Kidney (tissue), 14 donors: Measurements from ENCODE around the gene VN1R2. TPM values are rescaled to one million over a fixed set of nuclear protein-coding genes. Genes with fewer than 3 reads are reported as not detected.
A peak's percentile ranks its signal among the peaks of the same experiment; 100 is the strongest.
"Not testable (repeated sequence)": the region's sequence is repeated elsewhere in the genome, so short reads cannot be mapped to it uniquely, and the experiment has no call there.

ENCODE experiments used
- DNase-seq, 5 donors: peaks; one replicate each; pipeline ENCODE4 v3.0.0-alpha.2; 2013 to 2020
- FAIRE-seq: peaks from 2 replicates; lab custom pipeline; 2012; peaks lifted over from hg19 to GRCh38; lab: Jason Lieb, UNC
- H3K27ac ChIP-seq, 2 donors: one replicate each; pipeline ENCODE4 v1.7.0; 2013; ENCODE audit warnings: low read depth in 2 of 2, low read length in 2 of 2, inconsistent platforms in 1 of 2
- H3K27me3 ChIP-seq: one replicate; pipeline ENCODE4 v1.7.1; 2013; ENCODE audit warnings: low read length, inconsistent platforms; ENCODE audit not compliant: control insufficient read depth, insufficient read depth
- H3K36me3 ChIP-seq, 3 donors: one replicate each; pipeline versions ENCODE4 v1.7.0 to v1.7.1; 2013; ENCODE audit warnings: low read length in 3 of 3, control low read depth in 1 of 3, inconsistent platforms in 1 of 3; ENCODE audit not compliant: insufficient read depth in 3 of 3, control insufficient read depth in 2 of 3
- H3K4me1 ChIP-seq, 3 donors: one replicate each; pipeline versions ENCODE4 v1.7.0 to v1.7.1; 2013; ENCODE audit warnings: low read length in 3 of 3, inconsistent platforms in 1 of 3, low read depth in 1 of 3; ENCODE audit not compliant: control insufficient read depth in 2 of 3, insufficient read depth in 2 of 3
- H3K4me3 ChIP-seq, 3 donors: one replicate each; pipeline versions ENCODE4 v1.7.0 to v1.8.1; 2013; ENCODE audit warnings: low read length in 3 of 3, control low read depth in 1 of 3, inconsistent platforms in 1 of 3
- H3K9ac ChIP-seq, 3 donors: one replicate each; pipeline versions ENCODE4 v1.7.0 to v1.7.1; 2013; ENCODE audit warnings: low read length in 3 of 3, control low read depth in 1 of 3, inconsistent platforms in 1 of 3
- H3K9me3 ChIP-seq, 3 donors: one replicate each; pipeline versions ENCODE4 v1.7.0 to v1.7.1; 2013; ENCODE audit warnings: low read length in 3 of 3, control low read depth in 1 of 3, inconsistent platforms in 1 of 3; ENCODE audit not compliant: control insufficient read depth in 2 of 3, insufficient read depth in 1 of 3
- intact Hi-C: fragments of 100-400 bp; cut with DNase I; formaldehyde crosslinking; loops from one replicate; pipeline ENCODE4 v1.11.1; 2022
- polyA plus RNA-seq: library from polyadenylated mRNA; stranded (reverse); fragments of 350-450 nt; fragmentation: Illumina TruSeq; extraction: RNeasy Lipid Tissue Mini Kit (QIAGEN cat#74804); gene quantifications from one replicate; pipeline ENCODE4 v1.2.3, GENCODE V29; 2014; ENCODE audit warnings: low read depth, low replicate concordance; ENCODE audit not compliant: insufficient read depth
- total RNA-seq: library from RNA; stranded (reverse); fragmentation: NEBNext Ultra II Directional; extraction: Animal tissue kit (Norgen Biotek cat#: 25700); gene quantifications from one replicate; pipeline ENCODE4 v1.2.1, GENCODE V29; 2021
- TF ChIP-seq, protein P1 (sequence below): IDR thresholded peaks from 3 replicates; pipeline ENCODE4 v1.5.1; 2012; ENCODE audit warnings: mild to moderate bottlenecking, moderate library complexity, borderline replicate concordance; ENCODE audit not compliant: insufficient read depth; ENCODE audit errors: extremely low read depth
- donor health status: control.
- donor health status: control.
- donor health status: control.
- donor health status: control.
- donor health status: control.
- donor health status: DM: yes; HTN: yes; CAD: no.
- donor health status: Normal renal cell carcinoma (clear cell type).

The VN1R2 gene
- total and polyA plus RNA-seq, 2 donors from 2014 or later, result not detected

DNA sequence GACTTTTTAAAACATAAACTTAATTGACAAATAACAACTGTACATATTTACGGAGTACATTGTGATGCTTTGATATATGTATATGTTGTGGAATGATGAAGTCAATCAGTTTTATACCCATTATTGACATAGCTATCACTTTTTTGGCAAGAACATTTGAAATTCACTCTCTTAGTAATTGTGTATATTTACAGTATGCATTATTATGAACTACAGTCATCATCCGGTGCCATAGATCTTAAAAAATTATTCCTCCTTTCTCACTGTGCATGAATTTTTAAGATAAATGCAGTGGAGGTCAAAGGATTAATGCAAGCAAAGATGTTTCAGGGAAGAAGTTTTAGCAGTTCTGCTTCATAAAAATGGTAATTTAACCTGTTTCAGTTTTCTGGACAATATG, 17.4 kb downstream of the VN1R2 start:
- Histone ChIP-seq H3K9ac (no peak overlapping the region), H3K4me1 (no peaks in the 10 kb centered on the region), H3K9me3 (peaks cover 0 to 2% (median 0%) of the 10 kb centered on the region in 3 donors), H3K36me3 (no peaks in the 10 kb centered on the region), H3K27ac (no peak overlapping the region), H3K27me3 (no peaks in the 10 kb centered on the region), H3K4me3 (no peak overlapping the region)
- DNase-seq (no peak), FAIRE-seq (no peak)
- intact Hi-C loops, result no loop called here
- TF ChIP-seq, protein P1, sequence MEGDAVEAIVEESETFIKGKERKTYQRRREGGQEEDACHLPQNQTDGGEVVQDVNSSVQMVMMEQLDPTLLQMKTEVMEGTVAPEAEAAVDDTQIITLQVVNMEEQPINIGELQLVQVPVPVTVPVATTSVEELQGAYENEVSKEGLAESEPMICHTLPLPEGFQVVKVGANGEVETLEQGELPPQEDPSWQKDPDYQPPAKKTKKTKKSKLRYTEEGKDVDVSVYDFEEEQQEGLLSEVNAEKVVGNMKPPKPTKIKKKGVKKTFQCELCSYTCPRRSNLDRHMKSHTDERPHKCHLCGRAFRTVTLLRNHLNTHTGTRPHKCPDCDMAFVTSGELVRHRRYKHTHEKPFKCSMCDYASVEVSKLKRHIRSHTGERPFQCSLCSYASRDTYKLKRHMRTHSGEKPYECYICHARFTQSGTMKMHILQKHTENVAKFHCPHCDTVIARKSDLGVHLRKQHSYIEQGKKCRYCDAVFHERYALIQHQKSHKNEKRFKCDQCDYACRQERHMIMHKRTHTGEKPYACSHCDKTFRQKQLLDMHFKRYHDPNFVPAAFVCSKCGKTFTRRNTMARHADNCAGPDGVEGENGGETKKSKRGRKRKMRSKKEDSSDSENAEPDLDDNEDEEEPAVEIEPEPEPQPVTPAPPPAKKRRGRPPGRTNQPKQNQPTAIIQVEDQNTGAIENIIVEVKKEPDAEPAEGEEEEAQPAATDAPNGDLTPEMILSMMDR, result no peak

DNA sequence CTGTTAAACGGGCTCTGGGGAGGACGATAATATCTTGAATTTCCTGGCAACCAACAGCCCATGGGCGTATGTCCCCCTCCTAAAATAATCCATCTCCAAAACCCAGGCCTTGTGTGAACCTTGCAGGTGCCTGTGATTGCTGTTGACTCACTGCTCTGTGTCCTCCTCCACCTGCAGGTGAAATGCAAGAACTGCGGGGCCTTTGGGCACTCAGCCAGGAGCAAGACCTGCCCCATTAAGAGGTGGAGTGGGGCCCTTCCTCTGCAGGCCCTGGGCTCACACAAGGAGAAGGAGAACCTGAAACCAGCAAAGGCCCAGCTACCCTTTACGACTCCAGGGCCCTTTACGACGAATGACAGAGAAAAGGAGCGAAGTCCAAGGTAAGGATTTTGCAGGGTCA, 23.9 kb downstream of the VN1R2 start:
- intact Hi-C loops, result not testable (repeated sequence)

DNA sequence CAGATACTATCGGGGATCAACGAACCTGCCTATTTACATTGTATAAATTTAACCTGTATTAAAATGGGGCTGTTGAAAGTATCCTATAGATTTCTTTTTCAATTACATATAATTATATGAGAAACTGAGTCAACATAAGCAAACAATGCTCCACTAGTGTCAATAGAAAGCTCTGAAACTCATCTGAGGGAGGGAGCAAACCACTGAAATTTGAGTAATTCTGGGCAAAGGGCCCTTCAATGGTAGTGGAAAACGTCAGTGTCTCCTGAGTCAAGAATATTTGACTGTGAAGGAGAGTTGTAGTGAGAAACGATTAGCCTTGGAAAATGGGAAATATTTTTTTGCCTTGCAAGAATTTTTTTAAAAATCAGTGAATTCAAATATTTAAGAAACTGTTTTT, 27.0 kb downstream of the VN1R2 start:
- peak in 1 of 5 donors; percentile 4 for DNase-seq
- Histone ChIP-seq H3K9ac (no peak overlapping the region), H3K27me3 (no peaks in the 10 kb centered on the region), H3K4me3 (no peak overlapping the region), H3K4me1 (no peaks in the 10 kb centered on the region), H3K27ac (no peak overlapping the region), H3K36me3 (no peaks in the 10 kb centered on the region), H3K9me3 (no peaks in the 10 kb centered on the region)
- TF ChIP-seq, protein P1, result no peak
- FAIRE-seq, result no peak
- intact Hi-C loops, result no loop called here

More for the DNA sequence above, 23.9 kb downstream of the VN1R2 start:
- peak in 1 of 5 donors; percentile 7 for DNase-seq
- not testable (repeated sequence) for H3K9ac ChIP-seq, H3K4me1 ChIP-seq, H3K4me3 ChIP-seq, H3K27ac ChIP-seq, H3K9me3 ChIP-seq, H3K27me3 ChIP-seq, H3K36me3 ChIP-seq, FAIRE-seq

DNA sequence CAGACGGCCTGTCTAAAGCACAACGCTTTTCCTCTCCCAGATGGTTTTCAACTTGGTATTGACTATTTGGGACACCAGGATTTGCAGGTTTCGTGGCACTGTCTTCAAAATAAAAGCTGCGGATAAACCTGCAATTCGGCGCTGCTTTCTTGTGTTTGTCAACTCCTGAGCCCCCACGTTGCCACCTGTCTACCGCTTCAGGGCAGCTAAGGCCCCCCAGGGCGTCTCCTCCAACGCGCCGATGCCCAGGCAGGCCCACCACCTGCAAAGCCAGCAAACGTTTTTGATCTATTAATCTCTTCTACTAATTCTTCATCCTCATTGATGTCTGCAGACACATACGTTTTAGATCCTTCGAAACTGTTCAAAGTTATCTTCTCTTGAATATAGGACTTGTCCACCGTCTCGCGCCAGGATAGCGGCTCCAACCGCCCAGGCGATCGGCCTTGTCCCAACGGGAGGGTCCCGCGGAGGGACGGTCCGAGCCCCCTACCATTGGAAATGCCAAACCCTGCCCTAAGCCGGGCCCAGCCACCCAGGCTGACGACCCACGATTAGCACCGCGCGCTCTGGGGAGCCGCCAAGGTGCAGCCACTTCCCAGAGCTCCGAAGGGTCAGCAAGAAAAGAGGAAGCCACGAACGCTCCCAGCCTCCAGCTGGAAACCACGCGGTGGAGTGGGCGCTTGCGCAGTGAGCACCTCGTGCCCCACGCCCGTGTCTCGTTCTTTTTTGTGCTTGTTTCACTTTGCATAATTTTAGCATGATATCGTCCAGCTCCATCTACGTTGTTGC, 32.9 kb downstream of the VN1R2 start:
- H3K9me3 ChIP-seq, result peaks cover 0 to 18% (median 5%) of the 10 kb centered on the region in 3 donors
- DNase-seq, result no peak
- intact Hi-C loops, result no loop called here
- H3K27me3 ChIP-seq, result no peaks in the 10 kb centered on the region
- H3K36me3 ChIP-seq, result no peaks in the 10 kb centered on the region
- no peak overlapping the region for H3K9ac ChIP-seq
- H3K4me1 ChIP-seq, result no peaks in the 10 kb centered on the region
- H3K27ac ChIP-seq, result no peak overlapping the region
- TF ChIP-seq, protein P1, result no peak
- FAIRE-seq, result no peak
- H3K4me3 ChIP-seq, result no peak overlapping the region
